Kidney tubule cell (primary cell): Measurements from ENCODE around the gene BIRC5.
"Not testable (repeated sequence)": the region's sequence is repeated elsewhere in the genome, so short reads cannot be mapped to it uniquely, and the experiment has no call there.

Experiments used
- DNase-seq: peaks from one replicate; pipeline ENCODE4 v3.0.0-alpha.2; 2018; ENCODE audit warnings: low spot score

The BIRC5 gene

DNA sequence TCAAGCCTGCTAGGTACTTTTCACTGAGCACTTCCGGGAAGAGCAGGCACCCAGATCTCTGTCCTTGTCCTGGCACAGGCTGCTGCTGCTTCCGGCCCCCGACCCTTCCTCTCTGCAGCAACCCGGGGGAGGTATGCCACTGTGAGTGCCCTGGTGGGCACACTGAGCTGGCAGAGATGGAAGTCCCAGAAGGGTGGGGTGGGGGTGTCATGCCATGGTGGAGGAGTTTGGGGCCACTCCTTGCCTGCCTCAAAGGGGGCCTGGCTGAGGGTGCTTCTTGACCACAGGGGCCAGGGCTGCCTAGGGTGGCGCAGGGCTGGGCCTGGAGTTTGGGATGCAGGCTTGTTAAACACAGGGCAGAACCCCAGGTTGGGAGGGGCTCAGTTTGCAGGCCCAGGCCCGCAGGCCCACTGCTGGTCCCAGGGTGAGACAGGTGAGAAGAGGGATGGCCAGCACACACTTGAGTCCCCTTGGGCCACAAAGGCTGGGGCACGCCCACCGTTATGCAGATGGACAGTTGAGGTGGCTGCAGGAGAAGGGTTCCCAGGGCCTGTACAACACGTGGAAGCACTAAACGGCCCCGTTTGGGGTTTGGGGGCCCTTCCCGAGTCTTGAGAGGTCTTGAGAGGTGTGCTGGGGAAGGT lies 26.1 kb downstream of the BIRC5 start:
- DNase-seq, result no peak

DNA sequence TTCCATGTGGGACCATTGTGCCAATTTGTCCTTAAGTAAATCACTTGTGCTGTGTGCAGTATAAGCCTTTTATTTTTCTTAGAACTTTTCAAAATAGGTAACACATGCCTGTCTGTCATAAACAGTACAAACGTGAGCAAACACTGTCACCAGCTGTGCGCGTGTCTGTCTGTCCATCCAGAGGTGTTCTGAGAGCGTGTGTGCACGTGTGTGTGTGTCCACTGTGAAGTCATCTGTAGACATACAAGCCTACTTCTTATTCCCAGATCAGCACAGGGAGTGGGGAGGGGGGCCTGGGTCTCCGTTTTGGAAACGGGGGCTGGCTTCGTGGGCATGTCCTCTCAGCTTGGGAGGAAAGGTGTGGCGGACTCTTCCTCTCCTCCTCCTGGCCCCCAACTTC lies 26.8 kb downstream of the BIRC5 start:
- DNase-seq, result no peak

DNA sequence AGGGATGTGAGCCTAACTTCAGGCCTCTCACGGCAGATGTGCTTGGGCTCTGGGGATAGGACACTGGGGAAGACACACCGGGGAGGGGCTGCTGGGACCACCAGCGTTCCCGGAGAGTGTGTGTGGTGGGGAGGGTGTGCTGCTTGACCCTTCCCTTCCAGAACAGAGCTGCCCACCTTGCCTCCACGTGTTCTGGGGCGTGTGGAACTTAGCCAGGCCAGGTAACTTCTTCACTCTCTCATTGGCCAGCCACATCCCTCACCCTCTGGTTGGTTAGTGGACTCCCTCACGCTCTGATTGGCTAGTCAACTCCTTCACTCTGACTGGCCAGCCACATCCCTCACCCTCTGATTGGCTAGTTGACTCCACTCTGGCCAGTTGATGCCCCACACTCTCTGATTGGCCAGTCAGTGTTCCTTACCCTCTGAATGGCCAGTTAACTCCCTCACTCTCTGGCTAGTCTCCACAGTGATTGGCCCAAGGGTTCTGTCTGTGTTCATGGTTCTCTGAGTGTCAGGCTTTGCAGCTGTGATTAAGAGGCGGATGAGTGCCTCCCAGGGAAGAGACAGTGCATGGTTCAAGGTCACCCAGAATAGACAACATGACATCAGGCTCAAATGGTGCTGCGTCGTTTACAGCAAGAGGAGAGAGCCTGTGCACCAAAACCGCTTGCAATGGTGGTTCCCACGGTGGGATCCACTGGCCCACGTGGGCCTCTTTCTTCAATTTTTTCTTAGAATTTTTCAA lies 27.4 kb downstream of the BIRC5 start:
- peak; percentile 54 for DNase-seq

DNA sequence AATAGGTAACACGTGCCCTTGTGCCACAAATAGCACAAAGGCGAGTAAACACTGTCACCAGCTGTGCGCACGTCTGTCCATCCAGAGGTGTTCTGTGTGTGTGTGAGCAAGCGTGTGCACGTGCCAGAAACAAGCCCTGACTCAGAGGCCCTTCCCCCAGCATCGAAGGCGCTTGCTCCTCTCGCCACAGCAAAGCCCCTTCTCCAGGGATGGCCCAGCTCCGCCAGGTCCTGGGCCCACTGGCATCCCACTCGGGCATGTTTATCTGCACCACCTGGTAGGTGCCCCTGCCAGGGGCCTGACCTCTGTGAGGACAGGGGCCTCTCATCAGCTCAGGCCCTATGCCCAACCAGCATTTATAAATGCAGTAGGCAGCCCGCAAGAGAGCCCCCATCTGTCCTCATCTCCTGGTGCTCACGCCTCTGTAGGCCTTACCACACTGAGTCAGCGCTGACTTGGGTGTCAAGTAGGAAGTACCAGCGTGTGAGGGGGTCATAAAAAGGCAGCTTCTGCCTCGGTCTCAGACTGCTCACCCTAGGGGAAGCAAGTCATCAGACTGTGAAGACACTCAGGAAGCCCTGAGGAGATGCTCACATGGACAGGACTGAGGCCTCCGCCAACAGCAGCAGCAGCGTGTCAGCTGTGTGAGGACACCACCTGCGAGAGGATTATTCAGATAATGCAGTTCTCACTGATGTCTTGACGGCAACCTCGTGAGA lies 28.1 kb downstream of the BIRC5 start:
- no peak for DNase-seq

DNA sequence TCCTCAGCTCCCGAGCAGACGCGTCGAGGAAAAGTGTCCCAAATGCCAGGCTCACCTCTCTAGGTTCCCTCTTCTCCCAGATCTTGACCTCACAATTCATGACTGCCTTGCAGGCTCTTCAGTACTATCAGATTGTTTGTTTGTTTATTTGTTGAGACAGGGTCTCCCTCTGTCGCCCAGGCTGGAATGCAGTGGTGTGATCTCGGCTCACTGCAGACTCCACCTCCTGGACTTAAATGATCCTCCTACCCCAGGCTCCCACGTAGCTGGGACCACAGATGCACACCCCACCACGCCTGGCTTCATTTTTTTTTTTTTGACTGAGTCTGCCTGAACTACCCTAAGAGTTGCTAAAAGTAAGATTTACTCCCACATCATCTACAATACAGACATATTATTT lies 33.3 kb downstream of the BIRC5 start:
- DNase-seq, result no peak

DNA sequence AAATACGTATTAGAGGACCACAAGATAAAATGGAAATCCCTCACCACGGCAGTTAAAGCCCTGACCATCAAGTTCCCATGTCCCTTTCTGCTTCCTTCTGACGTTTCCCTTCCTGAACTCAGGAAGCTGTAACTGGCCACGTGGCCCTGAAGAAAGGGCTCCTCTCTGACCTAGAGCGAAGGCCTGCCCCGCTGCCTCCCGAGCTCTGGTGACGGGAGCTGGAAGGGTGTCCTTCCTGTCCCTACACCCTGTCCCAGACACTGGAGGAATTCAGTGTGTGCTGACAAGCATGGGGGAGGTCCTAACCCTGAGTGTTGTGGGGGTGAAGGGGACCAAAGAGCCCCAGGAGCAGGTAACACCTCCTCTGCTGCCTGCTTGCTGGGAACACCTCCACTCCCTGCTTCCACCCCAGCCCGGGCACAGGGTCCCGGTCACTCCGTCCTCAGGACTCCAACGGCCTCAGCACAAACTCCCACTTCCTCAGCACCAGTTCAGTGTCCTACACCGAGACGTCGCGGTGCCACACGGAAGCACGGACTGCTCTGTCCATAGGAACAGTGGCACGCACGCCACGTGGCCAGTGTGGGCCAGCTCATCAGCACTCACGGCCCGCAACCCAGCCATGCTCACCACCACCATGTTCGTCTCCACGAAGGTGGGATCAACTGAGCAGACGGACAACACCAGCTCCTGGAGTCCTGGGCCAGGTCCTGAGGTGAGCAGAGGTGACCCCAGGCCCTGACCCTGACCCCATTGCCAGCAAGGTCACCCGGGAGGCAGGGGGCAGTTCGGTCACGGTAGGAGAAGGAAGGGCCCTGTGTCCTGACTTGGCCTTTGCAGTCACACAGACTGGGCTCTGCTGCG lies 34.2 kb downstream of the BIRC5 start:
- DNase-seq, result no peak

DNA sequence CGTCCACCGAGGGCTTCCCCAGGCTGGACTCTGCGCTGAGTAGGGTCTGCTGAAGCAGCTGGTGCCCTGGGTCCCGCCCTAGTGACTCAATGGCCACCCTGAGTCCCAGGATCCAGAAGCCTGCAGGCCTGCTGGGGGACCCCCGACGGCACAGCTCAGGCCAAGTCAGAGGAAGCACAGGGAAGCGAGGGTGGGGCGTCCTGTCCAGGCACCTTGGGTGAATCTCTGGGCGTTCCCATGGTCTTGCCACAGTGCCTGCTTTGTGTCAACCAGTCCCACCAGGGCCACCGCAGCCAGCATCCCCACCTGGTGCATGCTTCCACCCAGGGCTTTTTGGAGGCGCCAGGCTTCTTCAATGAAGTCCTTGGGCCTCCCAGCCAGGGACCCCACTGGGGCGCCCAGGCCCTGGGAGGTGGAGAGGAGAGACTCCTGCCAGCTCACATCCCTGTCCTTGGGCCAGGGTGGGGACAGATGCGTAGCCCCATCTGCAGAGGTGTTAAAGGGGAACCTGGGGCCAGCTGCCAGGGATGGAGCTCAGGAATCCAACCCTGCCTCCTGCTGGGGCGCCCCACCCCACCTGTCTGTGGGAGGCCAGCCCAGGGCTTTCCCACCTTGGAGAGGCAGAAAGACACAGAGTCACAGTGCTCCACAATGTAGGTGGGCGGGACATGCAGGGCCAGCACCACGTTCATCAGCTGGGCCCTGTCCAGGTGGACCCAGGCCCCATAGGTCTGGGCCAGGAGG lies 35.2 kb downstream of the BIRC5 start:
- DNase-seq, result no peak

DNA sequence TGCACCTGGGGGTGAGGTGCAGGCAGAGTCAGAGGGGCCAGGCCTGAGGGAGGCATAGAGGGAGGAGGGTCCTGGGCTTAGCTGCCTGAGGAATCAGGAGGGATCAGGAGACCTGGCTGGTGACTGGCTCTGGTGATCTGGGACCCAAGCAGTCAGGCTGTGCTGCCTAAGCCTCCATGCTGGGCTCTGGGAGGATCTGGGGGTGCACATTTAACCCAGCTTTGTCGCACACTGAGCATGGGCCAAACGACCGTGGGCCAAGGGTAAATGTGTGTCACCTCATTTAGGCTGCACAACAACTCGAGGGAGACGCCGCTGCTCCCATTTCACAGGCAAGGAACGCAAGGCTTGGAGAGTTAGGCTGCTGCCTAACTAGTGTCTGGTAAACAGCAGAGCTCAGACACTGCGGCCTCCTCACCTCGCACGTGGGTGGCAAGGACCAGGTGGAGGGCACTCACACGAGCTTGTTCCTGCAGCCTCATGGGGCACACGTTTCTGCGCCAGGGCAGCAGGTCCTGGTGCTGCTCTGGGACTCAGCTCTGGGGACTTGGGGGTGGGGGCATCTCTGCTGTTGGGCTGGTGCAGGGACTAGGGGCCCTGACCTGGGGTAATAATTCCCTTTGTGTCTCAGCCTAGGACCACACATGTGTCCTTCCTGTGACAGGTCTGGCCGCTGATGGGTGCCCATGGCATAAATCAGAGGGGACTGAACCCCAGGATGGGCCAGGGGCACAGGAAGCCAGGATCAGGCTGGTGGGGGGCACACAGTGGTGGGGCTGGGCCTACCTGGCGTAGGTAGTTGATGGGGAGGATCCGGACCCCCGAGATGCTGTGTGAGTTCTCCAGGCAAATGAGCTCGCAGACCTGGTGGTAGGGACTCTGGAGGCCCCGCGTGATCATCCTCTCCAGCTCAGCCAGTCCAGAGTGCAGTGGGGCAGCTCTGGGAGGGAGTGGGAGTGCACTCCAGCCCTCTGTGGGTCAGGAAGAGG lies 36.1 kb downstream of the BIRC5 start:
- DNase-seq, result no peak

DNA sequence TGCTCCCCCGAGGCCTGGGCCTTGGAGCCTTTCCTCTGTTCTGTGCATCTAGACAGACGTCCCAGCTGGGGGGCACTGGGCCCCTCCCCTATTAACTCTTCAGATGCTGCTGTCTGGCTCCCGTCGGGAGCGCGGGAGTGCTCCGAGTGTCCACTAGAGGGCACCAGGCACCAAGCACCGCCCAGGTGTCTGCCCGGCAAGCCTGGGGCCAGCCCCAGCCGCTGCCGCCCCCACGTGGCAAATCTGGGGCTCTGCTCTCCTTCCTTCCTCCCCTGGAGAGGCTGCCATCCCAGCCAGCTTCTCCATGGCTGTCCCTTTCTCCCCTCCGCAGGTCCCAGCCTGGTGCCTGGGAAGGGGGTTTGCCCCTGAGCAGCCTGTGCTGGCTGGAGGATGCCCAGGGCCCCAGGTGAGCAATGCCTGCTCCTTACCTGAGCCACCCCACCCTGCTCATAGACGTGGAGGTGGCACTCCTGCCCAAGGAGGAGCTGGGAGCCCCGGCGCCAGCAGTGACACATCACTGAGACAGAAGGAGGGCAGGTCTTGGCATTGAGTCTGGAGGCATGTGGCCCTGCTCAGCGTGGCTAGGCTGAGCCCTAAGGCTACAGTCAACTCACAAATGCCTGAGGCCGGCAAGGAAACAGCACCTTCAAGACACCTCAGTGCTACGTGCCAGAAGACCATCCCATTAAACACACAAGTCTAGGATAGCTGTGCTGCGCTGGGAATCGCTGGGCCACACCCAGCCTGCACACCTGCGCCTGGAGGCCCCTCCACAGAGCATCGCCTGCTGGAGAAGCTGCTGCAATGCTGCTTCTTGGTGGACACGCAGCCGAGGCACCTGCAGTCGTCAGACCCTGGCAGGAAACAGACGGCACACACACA lies 37.1 kb downstream of the BIRC5 start:
- peak; percentile 88 for DNase-seq

DNA sequence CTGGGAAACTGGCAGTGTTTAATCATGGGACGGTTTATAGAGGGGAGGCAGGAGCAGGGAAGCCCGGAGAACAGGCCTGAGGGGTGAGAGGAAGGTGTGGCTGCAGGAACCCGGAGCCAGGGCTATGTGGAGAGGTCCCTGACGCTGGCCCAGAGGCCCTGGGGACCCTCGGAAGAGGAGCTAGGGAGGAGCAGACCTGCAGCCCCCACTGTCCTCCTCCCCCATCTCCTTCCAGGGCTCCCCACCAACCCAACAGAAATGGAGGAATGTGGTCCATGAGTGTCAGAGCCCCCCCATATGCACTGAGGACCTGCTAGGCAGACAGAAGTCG lies 37.7 kb downstream of the BIRC5 start:
- no peak for DNase-seq

DNA sequence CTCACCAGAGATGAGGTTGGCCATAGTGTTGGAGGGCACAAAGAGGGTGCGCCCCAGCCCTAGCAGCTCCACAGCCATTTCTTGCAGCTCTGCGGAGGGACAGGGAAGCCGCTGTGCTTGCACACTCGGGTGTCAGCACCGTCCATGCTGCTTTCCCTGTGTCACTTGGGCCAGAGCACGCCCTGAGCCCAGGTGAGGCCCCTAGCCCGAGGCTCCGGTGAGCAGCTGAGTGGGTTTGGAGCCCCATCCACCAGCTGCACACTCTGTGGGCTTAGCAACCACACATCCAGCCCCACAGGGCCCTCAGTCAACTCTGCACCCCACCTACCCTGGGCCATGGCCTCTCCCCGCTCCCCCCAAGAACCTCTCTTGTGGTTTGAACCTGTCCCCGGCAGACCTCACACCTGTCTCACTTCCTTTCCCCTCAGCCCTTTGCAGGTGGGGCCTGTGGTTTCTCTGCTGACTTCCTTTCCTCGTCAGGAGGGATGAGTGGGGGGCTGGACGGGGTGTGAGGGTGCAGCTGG lies 38.1 kb downstream of the BIRC5 start:
- DNase-seq, result no peak

DNA sequence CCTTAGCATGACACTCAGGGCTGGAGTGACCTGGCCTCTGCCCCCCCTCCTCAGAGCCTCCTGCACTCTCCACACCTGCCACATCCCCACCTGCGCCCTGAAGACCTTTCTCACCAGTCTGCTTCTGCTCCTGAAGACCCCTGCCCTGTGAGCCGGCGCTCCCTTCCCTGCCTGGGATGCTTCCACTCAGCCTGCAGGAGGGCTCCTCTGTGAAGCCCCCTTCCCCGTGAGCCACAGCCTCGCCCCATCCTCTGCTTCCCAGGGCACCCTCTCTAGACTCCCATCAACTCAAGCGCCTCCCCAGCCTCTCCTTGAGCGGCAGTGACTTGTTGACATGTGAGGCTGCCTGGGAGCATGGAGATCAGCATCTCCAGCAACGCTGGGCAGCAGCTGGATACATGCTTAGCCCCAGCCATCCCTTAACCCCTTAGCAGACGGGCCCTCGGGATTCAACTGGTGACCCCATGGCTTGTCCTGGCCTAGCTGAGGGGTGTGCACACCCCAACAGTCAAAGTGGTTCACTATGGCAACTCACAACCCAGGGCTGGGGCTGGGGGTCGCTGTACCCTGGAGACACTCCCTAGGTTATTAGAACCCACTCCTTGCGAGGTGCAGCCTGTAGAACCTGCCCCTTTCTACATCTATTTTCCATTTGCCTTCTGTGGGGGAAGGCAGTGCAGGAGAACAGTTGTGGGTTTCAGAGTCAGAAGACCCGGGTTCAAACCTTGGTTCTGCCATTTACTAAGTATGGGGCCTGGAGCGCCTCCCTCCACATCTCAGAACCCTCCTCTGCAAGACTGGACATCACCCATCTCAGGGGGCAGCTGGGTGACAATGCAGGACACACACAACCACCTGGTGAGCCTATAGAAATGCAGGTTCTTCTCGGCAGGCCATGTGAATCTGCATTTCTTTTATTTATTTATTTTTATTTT lies 38.9 kb downstream of the BIRC5 start:
- no peak for DNase-seq

DNA sequence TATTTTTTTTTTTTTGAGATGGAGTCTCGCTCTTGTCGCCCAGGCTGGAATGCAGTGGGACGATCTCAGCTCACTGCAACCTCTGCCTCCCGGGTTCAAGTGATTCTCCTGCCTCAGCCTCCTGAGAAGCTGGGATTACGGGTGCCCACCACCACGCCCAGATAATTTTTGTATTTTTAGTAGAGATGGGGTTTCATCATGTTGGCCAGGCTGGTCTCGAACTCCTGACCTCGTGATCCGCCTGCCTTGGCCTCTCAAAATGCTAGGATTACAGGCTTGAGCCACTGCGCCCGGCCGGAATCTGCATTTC lies 39.5 kb downstream of the BIRC5 start:
- not testable (repeated sequence) for DNase-seq

DNA sequence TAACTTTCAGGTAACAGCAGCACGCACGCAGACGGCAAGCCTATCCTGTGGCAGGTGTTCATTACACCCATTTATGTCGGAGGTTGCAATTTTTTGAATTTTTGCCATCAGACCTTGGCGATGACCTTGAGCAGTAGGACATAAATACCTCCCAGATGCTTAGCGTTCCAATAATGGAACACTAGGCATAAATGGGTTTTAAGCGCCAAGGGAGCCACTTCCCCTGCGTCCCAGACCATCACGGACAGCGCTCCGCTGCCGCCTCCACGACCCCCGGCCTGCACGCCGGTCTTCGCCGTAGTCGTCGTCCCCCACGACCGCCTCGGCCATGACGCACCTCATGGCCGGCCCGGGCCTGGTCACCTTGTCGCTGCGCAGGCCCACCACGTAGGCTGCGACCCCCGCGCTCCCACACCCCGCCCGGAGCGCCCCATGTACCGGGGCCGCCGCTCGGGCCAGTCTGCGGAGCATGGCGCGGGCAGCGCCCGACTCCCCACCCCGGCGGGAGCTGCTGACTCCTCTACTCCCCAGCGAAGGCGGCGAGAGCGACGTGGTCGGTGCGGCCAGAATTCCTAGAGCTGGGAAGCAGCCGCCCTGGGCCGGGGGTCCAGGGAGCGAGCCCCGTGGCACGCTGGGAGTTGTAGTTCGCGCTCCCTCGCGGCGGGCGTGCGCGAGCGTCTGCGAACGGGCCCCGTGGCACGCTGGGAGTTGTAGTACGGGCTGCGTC lies 40.1 kb downstream of the BIRC5 start:
- peak; percentile 83 for DNase-seq

DNA sequence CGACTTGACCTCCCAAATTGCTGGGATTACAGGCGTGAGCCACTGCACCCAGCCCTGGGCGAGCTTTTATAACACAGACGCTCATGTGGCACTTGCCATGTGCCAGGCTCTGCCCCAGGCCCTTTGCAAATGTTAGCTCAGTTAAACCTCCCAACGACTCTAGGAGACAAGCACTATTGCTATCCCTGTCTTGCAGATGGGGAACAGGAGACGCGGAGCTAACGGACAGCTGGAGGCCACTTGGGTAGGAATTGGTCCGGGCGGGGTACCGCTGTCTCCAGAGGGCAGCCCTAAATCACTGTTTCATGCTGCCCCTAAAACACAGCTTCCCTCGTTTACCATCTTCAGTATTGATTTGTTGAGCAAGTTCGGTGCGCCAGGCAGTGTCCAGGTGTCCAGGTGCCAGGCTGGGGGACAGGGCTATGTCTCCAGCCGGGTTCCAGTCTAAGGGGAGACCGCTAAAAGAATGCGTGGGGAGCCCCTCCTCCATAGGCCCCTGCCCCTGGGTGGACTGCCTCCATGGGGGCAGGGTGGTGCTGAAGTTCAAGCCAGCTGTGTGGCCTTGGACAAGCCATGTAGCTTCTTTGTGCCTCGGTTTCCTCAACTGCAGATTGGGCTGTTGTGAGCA lies 41.1 kb downstream of the BIRC5 start:
- no peak for DNase-seq

DNA sequence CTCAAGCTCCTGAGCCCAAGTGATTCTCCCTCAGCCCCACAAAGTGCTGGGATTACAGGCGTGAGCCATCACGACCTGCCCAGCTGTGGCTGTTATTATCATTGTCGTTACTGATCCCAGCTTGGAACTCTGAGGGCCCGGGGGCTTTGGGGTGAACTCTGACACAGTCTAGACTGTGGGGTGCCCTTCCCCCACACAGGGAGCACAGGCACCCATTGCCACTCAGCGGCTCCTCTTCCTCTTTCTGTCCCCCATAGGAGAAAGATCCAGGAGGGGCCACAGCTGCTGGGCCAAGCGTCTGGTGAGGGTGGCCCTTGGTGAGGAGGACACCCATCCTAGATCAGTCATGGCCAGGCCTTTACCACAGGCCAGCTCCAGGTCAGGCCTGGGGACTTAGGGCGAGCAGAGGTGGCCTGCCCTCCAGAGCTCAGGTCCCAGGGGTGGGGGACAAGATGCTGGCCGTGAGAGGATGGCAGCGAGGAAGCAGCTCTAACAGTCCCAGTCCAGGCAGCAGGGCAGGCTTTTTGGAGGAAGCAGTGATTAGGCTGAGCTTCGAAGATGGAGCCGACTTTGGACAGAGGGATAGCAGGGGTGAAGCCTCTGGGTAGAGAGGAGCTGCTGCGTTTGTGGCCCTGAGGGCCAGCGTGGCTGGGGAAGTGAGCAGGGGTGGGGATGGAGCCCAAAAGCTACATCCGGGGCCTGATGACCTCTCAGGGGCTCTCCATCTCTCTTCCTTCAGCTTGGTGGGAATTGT lies 42.1 kb downstream of the BIRC5 start:
- no peak for DNase-seq
